HCT116 (cell line): ENCODE measurements around the gene FGF11. TPM values are rescaled to one million over a fixed set of nuclear protein-coding genes. Genes with fewer than 3 reads are reported as not detected.
A peak's percentile ranks its signal among the peaks of the same experiment; 100 is the strongest.

Experiments
- ATAC-seq: fragments of 200-7000 bp; cut with Tn5 transposase; 2 replicates; pipeline ENCODE4 v1.9.1; 2020; ENCODE audit warnings: mild to moderate bottlenecking, moderate library complexity
- BruUV-seq: library from RNA; stranded (reverse); fragments of 400-500 nt; replicated peaks from 2 replicates; lab custom pipeline; 2021; lab: Mats Ljungman, UMichigan
- CTCF ChIA-PET: fragments of 300-600 bp; sonication (Branson Sonifier 250); formaldehyde crosslinking; loops from one replicate; lab custom pipeline; 2021; ENCODE audit warnings: antibody characterized with exemption; lab: Charles Lee
- POLR2A ChIA-PET: fragments of 300-600, 350-600 bp; sonication (Branson Sonifier 250); formaldehyde crosslinking; loops from one replicate; lab custom pipeline; 2021; ENCODE audit warnings: antibody characterized with exemption; lab: Charles Lee
- RAD21 ChIA-PET, 2 experiments: fragments of 300-600 bp; sonication (Branson Sonifier 250); formaldehyde crosslinking; loops; one replicate each; lab custom pipeline; 2023; ENCODE audit warnings: low total read pairs in 2 of 2; ENCODE audit not compliant: uncharacterized antibody in 2 of 2, unreplicated experiment in 2 of 2, low non-redundant PET in 1 of 2; lab: Charles Lee
- DNase-seq: peaks from one replicate; pipeline ENCODE4 v3.0.0-alpha.2; 2010; ENCODE audit warnings: low read depth, low spot score
- H2AFZ ChIP-seq: fragments of 200-600 bp; shearing (Covaris generic), sonication (generic); 2 replicates; pipeline ENCODE4 v1.6.1; 2017; ENCODE audit warnings: low read depth, mixed run types, mixed read lengths, antibody characterized with exemption, low read length; ENCODE audit not compliant: poor library complexity, severe bottlenecking
- H3K27ac ChIP-seq: 2 replicates; pipeline ENCODE4 v1.5.1; 2012; ENCODE audit warnings: low read depth, low read length
- H3K27me3 ChIP-seq: fragments of 200-600 bp; sonication (generic); 2 replicates; pipeline ENCODE4 v1.6.1; 2016; ENCODE audit warnings: mixed run types, low read length, mixed read lengths; ENCODE audit not compliant: insufficient read depth
- H3K36me3 ChIP-seq, 2 experiments: fragments of 200-500 bp in 1 of 2; fragments of 200-600 bp in 1 of 2; sonication (Bioruptor generic) in 1 of 2; sonication (generic) in 1 of 2; 2 replicates each; pipeline versions ENCODE4 v1.5.1 to v1.6.1; 2014 to 2016; ENCODE audit warnings: low read length in 2 of 2, inconsistent platforms in 1 of 2, mixed read lengths in 1 of 2, mixed run types in 1 of 2; ENCODE audit not compliant: insufficient read depth in 2 of 2, control insufficient read depth in 1 of 2
- H3K4me1 ChIP-seq, 2 experiments: fragments of 200-600 bp in 1 of 2; sonication (generic) in 1 of 2; 2 replicates each; pipeline versions ENCODE4 v1.5.1 to v1.6.1; 2012 to 2017; ENCODE audit warnings: low read length in 2 of 2, inconsistent platforms in 1 of 2, mild to moderate bottlenecking in 1 of 2, mixed read lengths in 1 of 2, mixed run types in 1 of 2, moderate library complexity in 1 of 2; ENCODE audit not compliant: insufficient read depth in 2 of 2, control insufficient read depth in 1 of 2
- H3K4me2 ChIP-seq: fragments of 200-600 bp; sonication (generic); 2 replicates; pipeline ENCODE4 v1.6.1; 2017; ENCODE audit warnings: mixed run types, low read length, mixed read lengths
- H3K4me3 ChIP-seq, 2 experiments: fragments of 200-600 bp in 1 of 2; sonication (generic) in 1 of 2; replicated peaks in 1 of 2; 2 replicates each; pipeline ENCODE4 v1.5.1; 2011 to 2016; ENCODE audit warnings: low read length in 2 of 2, control low read depth in 1 of 2, low read depth in 1 of 2, mild to moderate bottlenecking in 1 of 2, mixed read lengths in 1 of 2, mixed run types in 1 of 2
- H3K79me2 ChIP-seq: fragments of 200-600 bp; sonication (generic); 2 replicates; pipeline ENCODE4 v1.6.1; 2017; ENCODE audit warnings: mild to moderate bottlenecking, mixed run types, low read length, moderate library complexity, mixed read lengths; ENCODE audit not compliant: insufficient read depth
- H3K9ac ChIP-seq: fragments of 200-600 bp; sonication (generic); 2 replicates; pipeline ENCODE4 v1.6.1; 2016; ENCODE audit warnings: low read length, mixed read lengths
- H3K9me2 ChIP-seq: fragments of 200-600 bp; sonication (generic), shearing (Covaris generic); 2 replicates; pipeline ENCODE4 v1.6.1; 2017; ENCODE audit warnings: mixed run types, mild to moderate bottlenecking, moderate library complexity; ENCODE audit not compliant: insufficient read depth
- H3K9me3 ChIP-seq, 2 experiments: fragments of 200-500 bp in 1 of 2; fragments of 200-600 bp in 1 of 2; sonication (Bioruptor generic) in 1 of 2; sonication (generic) in 1 of 2; 2 replicates each; pipeline ENCODE4 v1.6.1; 2014 to 2017; ENCODE audit warnings: low read length in 2 of 2, mixed read lengths in 2 of 2, inconsistent platforms in 1 of 2, low read depth in 1 of 2, mild to moderate bottlenecking in 1 of 2, mixed run types in 1 of 2, moderate library complexity in 1 of 2; ENCODE audit not compliant: control insufficient read depth in 1 of 2, insufficient read depth in 1 of 2
- H4K20me1 ChIP-seq: fragments of 200-600 bp; sonication (generic), shearing (Covaris generic); 2 replicates; pipeline ENCODE4 v1.6.1; 2017; ENCODE audit warnings: mixed run types, mild to moderate bottlenecking, moderate library complexity; ENCODE audit not compliant: insufficient read depth
- EGR1 ChIP-seq: IDR thresholded peaks from 2 replicates; pipeline ENCODE4 v1.6.1; 2012; ENCODE audit warnings: low read depth
- ELF1 ChIP-seq: IDR thresholded peaks from 2 replicates; pipeline ENCODE4 v1.6.1; 2012; ENCODE audit warnings: low read depth, borderline replicate concordance
- EZH2phosphoT487 ChIP-seq: fragments of 200-600 bp; IDR thresholded peaks from 2 replicates; pipeline ENCODE4 v1.6.1; 2018; ENCODE audit warnings: antibody characterized with exemption, borderline replicate concordance
- FOSL1 ChIP-seq: IDR thresholded peaks from 2 replicates; pipeline ENCODE4 v1.6.1; 2012; ENCODE audit warnings: low read depth
- JUND ChIP-seq: IDR thresholded peaks from 2 replicates; pipeline ENCODE4 v1.6.1; 2012
- RAD21 ChIP-seq: IDR thresholded peaks from 2 replicates; pipeline ENCODE4 v1.6.1; 2012; ENCODE audit warnings: low read depth, mild to moderate bottlenecking
- SIN3A ChIP-seq: IDR thresholded peaks from 2 replicates; pipeline ENCODE4 v1.6.1; 2012; ENCODE audit warnings: low read depth
- SRF ChIP-seq: IDR thresholded peaks from 2 replicates; pipeline ENCODE4 v1.6.1; 2012; ENCODE audit warnings: low read depth
- YY1 ChIP-seq: IDR thresholded peaks from 2 replicates; pipeline ENCODE4 v1.6.1; 2011; ENCODE audit warnings: low read length, low read depth, moderate library complexity, mild to moderate bottlenecking; ENCODE audit not compliant: insufficient replicate concordance; ENCODE audit errors: extremely low read depth
- intact Hi-C: fragments of 100-400 bp; cut with micrococcal nuclease; formaldehyde crosslinking; loops from 2 replicates; pipeline ENCODE4 v1.10.0; 2022
- total RNA-seq: library from RNA; stranded (reverse); gene quantifications from one replicate; pipeline ENCODE4 v1.2.1, GENCODE V29; 2021; ENCODE audit not compliant: unreplicated experiment
- TF ChIP-seq, protein P1 (sequence below), 3 experiments: fragments of 200-600 bp in 1 of 3; sonication (generic) in 1 of 3; IDR thresholded peaks in 2 of 3; conservative IDR thresholded peaks in 1 of 3; 2 replicates each; pipeline ENCODE4 v1.5.1; 2012 to 2017; ENCODE audit warnings: low read depth in 2 of 3, low read length in 2 of 3, antibody characterized with exemption in 1 of 3, borderline replicate concordance in 1 of 3, control low read depth in 1 of 3, mild to moderate bottlenecking in 1 of 3, mixed read lengths in 1 of 3, mixed run types in 1 of 3, moderate library complexity in 1 of 3; ENCODE audit not compliant: insufficient read depth in 1 of 3

FGF11 gene
- total RNA-seq, 1 experiment from 2014 or later: 6.1 TPM

- TF ChIP-seq SIN3A (no peak), JUND (no peak), FOSL1 (no peak), EGR1 (no peak)
Observed at GRCh38 chr17:7437369-7437863, 1.9 kb upstream of the FGF11 start (continued).

DNA sequence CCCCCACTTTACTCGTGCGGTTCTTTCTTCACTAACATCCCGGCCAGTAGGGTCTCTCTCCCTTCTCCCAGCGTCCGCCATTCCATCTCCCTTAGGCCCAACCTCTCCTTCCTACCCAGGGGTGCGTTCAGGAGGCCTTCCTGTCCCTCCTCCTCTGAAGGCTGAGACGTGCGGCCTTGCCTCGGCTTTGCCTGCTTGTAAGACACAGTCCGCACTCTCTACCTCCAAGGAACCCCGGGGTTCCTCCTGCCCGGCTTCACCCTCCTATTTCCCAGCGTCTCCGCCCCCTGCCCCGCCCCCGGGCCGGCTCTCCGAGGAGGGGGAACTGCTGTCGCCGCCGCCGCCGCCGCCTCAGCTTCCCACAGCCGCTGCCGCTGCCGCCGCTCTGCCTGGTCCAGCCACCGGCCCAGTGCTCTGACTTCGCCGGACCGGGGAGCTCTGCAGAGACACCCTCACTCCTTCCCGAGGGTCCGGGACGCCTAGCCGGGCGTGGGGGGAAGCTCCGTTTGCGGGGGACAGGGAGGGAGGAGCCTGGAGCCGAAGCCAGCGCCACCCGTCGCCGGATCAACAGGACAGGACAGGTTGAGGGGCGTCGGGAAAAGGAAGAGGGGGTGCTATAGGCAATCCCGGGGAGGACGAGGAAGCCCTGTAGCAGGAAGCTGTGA, 1.2 kb upstream of the FGF11 start:
- no peak overlapping the region for H3K4me3 ChIP-seq
- no TSS peak for BruUV-seq
- peaks cover 13 to 32% of the 10 kb centered on the region in 2 experiments for H3K4me1 ChIP-seq
- H3K9me2 ChIP-seq: no peaks in the 10 kb centered on the region
- TF ChIP-seq SRF (no peak), ELF1 (no peak), YY1 (no peak), SIN3A (no peak), EZH2phosphoT487 (no peak), RAD21 (no peak), JUND (no peak)
- TF ChIP-seq, protein P1, sequence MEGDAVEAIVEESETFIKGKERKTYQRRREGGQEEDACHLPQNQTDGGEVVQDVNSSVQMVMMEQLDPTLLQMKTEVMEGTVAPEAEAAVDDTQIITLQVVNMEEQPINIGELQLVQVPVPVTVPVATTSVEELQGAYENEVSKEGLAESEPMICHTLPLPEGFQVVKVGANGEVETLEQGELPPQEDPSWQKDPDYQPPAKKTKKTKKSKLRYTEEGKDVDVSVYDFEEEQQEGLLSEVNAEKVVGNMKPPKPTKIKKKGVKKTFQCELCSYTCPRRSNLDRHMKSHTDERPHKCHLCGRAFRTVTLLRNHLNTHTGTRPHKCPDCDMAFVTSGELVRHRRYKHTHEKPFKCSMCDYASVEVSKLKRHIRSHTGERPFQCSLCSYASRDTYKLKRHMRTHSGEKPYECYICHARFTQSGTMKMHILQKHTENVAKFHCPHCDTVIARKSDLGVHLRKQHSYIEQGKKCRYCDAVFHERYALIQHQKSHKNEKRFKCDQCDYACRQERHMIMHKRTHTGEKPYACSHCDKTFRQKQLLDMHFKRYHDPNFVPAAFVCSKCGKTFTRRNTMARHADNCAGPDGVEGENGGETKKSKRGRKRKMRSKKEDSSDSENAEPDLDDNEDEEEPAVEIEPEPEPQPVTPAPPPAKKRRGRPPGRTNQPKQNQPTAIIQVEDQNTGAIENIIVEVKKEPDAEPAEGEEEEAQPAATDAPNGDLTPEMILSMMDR (IDR thresholded peaks at IDR 0.05 in 2 of 3, conservative IDR thresholded peaks at IDR 0.05 in 1 of 3; ENCODE audit: borderline replicate concordance in 1 of 3, insufficient read depth in 1 of 3, low read depth in 2 of 3, low read length in 2 of 3): no peak
- TF ChIP-seq, all 23 proteins: peak for 0
- H3K79me2 ChIP-seq: no peaks in the 10 kb centered on the region
- no peaks in the 10 kb centered on the region for H3K36me3 ChIP-seq
- intact Hi-C loops: loop anchor here (1.0 to 10.0 kb wide), 6 partner anchors 44 to 249 kb away; partner anchors contain the start of genes CLDN7, PLSCR3, POLR2A and SENP3
- no peak overlapping the region for H3K4me2 ChIP-seq
- H3K27ac ChIP-seq: no peak overlapping the region
- no peak overlapping the region for H2AFZ ChIP-seq
- no peaks in the 10 kb centered on the region for H3K9me3 ChIP-seq
- no peaks in the 10 kb centered on the region for H3K27me3 ChIP-seq
- ChIA-PET RAD21 (no interaction called here), POLR2A (no interaction called here), CTCF (no interaction called here)
- H4K20me1 ChIP-seq: no peaks in the 10 kb centered on the region
- DNase-seq (no peak), ATAC-seq (no peak)
- H3K9ac ChIP-seq: 0 out of 2 replicates have a peak overlapping the region, but pooled peaks have one; percentile 77
